ENCODE data around the gene STX7.
A peak's percentile ranks its signal among the peaks of the same experiment; 100 is the strongest.

The STX7 gene

GRCh38 chr6:132412656-132413498 is 100.0 kb downstream of the STX7 start:
- DNase-seq: no peak

- no peak for DNase-seq
Measured at GRCh38 chr6:132411296-132411695, 101.6 kb downstream of the STX7 start.

- no peak for DNase-seq
Measured at GRCh38 chr6:132410830-132411229, 102.1 kb downstream of the STX7 start.

GRCh38 chr6:132405143-132405915 is 107.6 kb downstream of the STX7 start:
- DNase-seq: no peak

DNA sequence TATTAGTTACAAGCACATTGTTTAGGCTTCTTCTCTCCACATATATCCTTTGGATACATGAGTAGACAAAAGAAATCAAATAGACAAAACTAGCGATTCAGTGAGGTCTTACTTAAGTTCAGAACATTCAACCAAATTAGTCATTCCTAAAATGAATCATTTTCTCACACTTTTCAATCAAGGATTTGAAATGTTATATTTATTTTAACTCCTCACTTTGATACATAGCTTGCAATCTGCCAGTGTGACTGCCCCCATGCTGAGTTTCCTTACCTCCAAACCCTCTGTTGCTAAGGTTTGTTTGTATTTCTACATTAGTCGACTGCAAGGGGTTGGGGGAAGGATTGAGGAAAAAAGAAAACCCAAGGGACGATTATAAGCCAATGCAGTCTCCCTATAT is 108.2 kb downstream of the STX7 start:
- no peak for DNase-seq

DNA sequence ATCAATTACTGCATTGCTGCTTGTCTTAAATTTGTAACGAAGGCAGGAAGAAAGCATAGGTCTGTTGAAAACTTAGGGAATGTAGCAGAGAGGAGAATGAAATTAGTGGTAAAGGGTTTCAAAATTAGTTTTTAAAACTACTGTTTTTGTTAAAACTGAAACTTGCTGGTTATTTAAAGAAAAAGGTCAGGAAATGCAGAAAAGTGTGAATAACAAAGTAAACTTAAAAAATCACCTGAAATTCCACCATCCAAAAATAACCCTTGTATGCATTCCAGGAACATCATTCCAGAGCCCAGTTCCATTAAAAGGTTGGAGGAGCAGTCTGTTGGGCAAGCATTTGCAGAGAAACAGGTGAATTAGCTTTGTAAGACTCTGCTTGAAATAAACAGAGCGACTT is 108.6 kb downstream of the STX7 start:
- DNase-seq: no peak

GRCh38 chr6:132401618-132402285 is 111.2 kb downstream of the STX7 start:
- no peak for DNase-seq

GRCh38 chr6:132400883-132401617 is 111.9 kb downstream of the STX7 start, which contains the start of gene MOXD1:
Gene MOXD1 (minus strand): TSS chr6:132401475. CDS start chr6:132401426, 49 bp downstream.
- DNase-seq: peak; percentile 71

- no peak for DNase-seq
Measured at GRCh38 chr6:132400555-132400882, 112.4 kb downstream of the STX7 start.

DNA sequence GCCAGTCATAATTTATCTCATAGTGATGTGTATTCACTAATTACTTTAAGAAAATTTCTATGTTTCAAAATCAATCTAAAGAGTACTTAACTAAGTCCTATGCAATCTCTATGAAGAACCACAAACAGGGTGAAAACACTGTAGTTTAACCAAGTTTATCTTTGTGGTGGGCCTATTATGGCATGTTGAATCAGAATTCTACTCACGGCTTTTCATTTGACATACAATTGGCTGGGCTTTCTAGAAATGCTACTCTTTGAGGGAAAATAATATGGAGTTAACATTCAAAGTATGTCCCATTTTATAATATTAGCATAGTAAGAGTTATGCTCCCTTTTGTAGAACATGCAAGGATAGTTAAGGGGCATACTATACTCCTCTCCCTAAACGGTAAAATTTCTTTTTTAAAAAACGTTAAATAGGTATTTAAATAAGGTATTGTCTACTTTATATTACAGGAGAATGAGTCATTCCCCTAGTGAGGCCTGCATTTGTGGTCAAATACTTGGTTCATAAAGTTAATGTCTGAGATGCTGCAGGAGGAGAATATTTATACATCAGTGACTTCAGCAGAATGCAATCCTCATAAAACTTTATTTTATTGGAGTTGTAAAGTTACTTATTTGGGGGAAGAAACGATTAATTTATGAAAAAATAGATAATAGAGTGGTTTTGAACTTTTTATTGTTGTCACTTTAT is 113.4 kb downstream of the STX7 start:
- no peak for DNase-seq

Measured in right hindlimb (tissue), 1 donor.